Measurements from ENCODE around the gene GMPPA.
A peak's percentile ranks its signal among the peaks of the same experiment; 100 is the strongest.

The GMPPA gene

DNA sequence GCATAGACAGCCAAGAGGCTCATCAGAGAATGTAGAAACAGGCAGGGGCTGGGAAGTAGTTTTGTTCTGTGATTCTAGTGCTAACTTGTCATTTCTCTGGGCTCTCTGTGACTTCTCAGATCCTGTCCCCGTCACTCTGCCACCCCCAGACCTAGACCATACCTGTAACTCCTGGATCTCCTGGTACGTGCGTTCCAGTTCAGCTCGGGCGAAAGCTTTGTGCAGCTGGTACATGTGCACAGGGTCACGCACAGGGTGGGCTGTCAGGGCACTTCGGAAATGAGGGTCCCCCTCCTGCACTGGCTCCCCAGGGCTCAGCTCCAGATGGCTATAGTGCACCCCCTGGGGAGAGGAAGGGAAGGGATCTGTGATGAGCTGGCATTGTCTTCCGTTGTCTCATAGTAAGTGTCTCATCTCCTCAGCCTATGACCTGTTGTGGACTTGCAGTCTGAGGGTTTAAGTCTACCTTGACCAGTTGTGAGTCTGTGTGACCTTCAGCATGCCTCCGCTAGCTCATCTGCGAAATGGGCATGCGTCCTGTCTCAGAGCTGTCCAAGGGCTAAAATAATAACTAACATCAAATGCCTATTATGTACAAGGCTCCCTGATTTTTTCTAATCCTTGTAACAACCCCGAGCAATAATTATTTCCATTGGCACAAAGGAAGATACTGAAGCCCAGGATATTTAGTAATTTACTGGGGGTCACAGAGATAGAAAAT lies 42.3 kb downstream of the GMPPA start:
- no peak for DNase-seq

DNA sequence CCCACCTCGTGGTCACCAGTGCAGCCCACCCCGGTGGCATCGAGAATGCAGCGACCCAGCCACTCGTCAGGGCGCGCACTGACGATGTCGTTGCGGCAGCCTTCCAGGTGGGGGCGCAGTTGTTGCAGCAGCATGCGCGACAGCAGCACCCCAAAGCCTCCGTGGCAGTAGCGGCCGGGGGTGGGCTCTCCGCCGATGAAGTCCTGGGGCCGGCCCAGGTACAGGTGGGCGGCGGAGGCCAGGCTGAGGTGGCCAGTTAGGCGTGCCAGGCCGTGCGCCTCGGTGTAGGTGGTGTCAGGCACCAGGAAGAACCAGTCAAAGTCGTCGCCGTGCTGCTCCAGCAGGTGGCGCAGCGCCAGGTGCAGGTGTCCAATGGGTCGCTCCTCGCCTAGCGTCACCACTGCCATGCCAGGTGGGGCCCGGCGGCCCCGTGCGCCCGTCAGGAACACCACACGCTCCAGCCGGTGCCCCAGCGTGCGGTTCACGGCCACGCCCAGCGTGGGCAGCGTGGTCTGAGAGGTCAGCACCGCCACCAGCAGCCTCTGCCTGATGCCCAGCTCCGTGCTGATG lies 43.0 kb downstream of the GMPPA start:
- DNase-seq = peak; percentile 85

- no peak for DNase-seq
These were observed 44.4 kb downstream of the GMPPA start for GRCh38 chr2:219542931-219543595.

DNA sequence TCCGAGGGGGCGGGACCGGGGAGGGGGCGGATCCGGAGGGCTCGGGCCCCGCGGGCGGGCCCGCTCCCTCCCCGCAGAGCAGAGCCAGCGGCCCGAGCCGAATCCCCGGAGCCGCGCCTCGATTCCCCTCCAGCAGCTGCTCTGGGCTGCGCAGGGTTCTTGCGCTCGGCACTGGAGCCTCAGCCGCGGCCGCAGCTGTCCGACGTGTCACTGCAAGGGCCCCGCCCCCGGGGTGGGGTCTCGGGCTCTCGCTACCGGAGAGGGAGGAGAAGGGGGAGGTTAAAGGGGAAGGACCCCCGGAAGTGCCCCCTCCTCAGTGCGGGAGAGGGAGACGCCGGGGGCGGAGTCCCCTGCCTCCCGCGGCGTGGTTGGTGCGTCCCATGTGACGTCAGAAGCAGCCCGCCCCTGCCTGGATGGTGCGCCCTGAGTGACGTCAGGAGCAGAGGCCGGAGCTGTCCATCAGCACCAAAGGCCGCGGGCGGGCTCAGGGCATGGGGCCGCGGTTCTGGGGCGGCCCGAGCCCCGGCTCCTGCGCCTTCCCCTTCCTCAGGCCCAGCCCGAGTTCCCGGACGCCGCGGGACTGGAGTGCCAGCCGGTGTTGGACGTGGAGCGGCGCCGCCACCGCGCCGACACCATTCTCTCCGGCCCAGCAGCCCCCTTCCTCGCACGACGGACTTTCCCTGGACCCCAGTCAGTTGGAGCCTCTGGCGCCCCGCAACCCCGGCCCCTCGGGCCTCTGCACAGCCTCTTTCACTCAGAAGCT lies 45.1 kb downstream of the GMPPA start, which contains the start of the genes CHPF and TMEM198:
Gene CHPF (minus strand): TSS at position 214 of the 763 bp plus-strand sequence. CDS start 271 bp downstream, outside the sequence.
Gene TMEM198 (plus strand): TSS at position 433 of the 763 bp plus-strand sequence. CDS start 700 bp downstream, outside the sequence.
- peak; percentile 95 for DNase-seq

DNA sequence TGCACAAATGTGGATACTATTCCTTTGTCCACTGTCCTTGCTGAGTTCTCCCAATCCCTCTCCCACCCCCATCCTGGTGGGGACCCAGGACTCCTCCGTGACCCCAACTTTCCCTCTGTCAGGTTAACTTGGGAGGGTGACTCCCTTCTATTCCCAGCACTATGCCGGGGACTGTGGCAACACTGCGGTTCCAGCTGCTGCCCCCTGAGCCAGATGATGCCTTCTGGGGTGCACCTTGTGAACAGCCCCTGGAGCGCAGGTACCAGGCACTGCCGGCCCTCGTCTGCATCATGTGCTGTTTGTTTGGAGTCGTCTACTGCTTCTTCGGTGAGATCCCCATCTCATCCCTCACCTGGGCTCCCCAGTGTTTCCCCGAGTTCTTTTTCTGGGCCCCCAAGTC lies 45.9 kb downstream of the GMPPA start:
- no peak for DNase-seq

- no peak for DNase-seq
These were observed 46.7 kb downstream of the GMPPA start for GRCh38 chr2:219545295-219545942.

- no peak for DNase-seq
These were observed 47.3 kb downstream of the GMPPA start for GRCh38 chr2:219545943-219546352.

GRCh38 chr2:219547621-219548020 lies 48.9 kb downstream of the GMPPA start:
- DNase-seq = no peak

GRCh38 chr2:219548990-219549389 lies 50.3 kb downstream of the GMPPA start:
- no peak for DNase-seq

GRCh38 chr2:219549619-219550018 lies 50.9 kb downstream of the GMPPA start:
- no peak for DNase-seq

- DNase-seq = peak; percentile 61
These were observed 53.0 kb downstream of the GMPPA start for GRCh38 chr2:219551441-219552381.

DNA sequence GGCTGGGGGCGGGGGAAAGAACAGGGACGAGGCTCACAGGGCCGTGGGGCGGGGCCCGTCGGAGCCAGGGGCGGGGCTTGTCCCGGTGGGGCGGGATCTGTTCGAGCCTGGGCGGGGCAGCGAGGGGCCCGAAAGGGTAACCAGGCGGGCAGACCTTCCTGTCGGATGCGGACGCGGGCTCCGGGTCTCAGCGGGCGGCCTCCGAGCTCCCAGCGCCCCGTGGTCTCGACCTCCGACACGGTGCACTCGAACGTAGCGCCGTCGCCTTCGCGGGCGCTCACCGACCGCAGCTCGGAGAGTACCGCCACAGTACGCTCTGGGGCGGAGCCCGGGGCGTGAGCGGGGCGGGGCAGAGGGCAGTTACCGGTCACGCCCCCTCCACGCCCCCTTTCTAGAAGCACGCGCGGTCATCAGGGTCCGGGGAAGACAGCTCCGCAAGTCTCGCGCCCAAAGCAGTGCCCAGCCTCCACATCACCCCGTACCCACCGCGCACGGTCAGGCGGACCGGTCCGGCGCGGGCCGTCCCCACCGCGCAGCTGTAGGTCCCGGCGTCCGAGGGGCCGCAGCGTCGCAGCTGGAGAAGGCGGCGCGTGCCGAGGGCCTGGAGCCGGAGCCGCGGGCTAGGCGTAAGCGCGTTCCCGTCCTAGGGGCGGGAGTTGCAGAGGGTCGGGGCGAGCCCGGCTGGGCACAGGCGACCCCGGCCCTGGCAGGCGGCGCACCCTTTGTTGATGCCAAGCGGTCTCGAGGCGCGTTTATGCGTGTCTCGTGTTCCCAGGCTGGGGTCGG lies 53.9 kb downstream of the GMPPA start:
- peak; percentile 94 for DNase-seq

- no peak for DNase-seq
These were observed 54.4 kb downstream of the GMPPA start for GRCh38 chr2:219553168-219553417.

DNA sequence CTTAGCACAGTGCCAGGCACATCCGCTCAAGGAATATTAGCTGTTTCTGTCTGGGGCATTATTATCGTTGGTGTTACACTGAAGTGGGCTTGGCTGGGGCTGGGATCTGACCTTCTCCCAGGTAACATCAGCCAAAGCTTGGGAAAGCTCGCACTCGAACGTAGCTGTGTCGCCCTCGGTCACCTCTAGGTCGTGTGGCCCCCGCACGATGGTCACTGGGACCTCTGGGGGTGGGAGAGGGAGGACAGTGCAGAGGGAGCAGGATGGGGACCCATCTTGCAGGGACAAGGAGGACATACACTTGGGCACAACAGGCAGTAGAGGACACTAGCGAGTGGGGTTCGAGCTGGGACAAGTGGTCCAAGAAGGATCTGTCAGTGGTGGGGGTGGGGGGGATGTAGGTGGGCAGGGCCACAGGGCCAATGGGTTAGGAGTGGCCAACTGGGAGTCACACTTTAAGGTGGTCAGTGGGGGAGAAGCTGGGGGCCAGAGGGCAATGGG lies 54.8 kb downstream of the GMPPA start:
- DNase-seq = no peak

- DNase-seq = no peak
These were observed 55.7 kb downstream of the GMPPA start for GRCh38 chr2:219554350-219554749.

DNA sequence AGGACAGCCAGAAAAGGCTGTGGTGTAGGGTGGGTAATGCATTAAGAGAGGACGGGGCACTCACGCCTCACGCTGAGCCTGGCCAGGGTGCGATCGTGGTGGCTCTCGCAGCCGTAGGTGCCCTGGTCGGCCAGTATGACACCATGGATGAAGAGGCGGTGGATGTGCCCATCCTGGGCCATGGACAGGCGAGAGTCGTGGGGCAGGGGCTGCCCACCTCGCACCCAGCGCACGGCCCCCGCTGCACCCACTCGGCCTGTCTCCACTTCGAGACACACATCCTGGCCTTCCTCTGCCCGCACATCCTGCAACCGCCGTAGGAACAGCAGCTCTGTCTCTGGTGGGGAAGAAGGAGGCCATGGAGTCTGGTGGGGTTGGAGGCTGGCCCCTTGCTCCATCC lies 57.3 kb downstream of the GMPPA start:
- DNase-seq = no peak

GRCh38 chr2:219556413-219556812 lies 57.7 kb downstream of the GMPPA start:
- no peak for DNase-seq

Data from NCI-H2227 treated with DMSO at 0.1 percent for 48 hours (cell line).